Panc1 (cell line): ENCODE data around the gene FOSL2. TPM values are rescaled to one million over a fixed set of nuclear protein-coding genes. Genes with fewer than 3 reads are reported as not detected.

ENCODE experiments used
- ATAC-seq: fragments of 200-7000 bp; cut with Tn5 transposase; 2 replicates; pipeline ENCODE4 v1.9.1; 2020; ENCODE audit warnings: mild to moderate bottlenecking, moderate library complexity
- BruUV-seq: library from RNA; stranded (reverse); fragments of 400-500 nt; replicated peaks from 2 replicates; lab custom pipeline; 2021; lab: Mats Ljungman, UMichigan
- CTCF ChIA-PET: fragments of 300-600 bp; sonication (Branson Sonifier 250); formaldehyde crosslinking; loops from one replicate; lab custom pipeline; 2022; ENCODE audit warnings: antibody characterized with exemption; lab: Charles Lee
- POLR2A ChIA-PET: fragments of 300-600 bp; sonication (Branson Sonifier 250); formaldehyde crosslinking; loops from one replicate; lab custom pipeline; 2022; ENCODE audit warnings: antibody characterized with exemption; lab: Charles Lee
- DNase-seq: peaks from one replicate; pipeline ENCODE4 v3.0.0-alpha.2; 2010; ENCODE audit warnings: low read depth, low spot score
- H3K27ac ChIP-seq: 2 replicates; pipeline ENCODE4 v1.5.1; 2011; ENCODE audit warnings: mild to moderate bottlenecking, low read length, inconsistent platforms
- H3K27me3 ChIP-seq: fragments of 200-500 bp; sonication (Bioruptor generic); 2 replicates; pipeline ENCODE4 v1.6.0; 2014; ENCODE audit warnings: low read length, inconsistent platforms; ENCODE audit not compliant: control insufficient read depth, insufficient read depth
- H3K36me3 ChIP-seq: fragments of 200-500 bp; sonication (Bioruptor generic); 2 replicates; pipeline ENCODE4 v1.5.1; 2014; ENCODE audit warnings: inconsistent platforms, mild to moderate bottlenecking, low read length, moderate library complexity; ENCODE audit not compliant: control insufficient read depth, insufficient read depth
- H3K4me1 ChIP-seq: 2 replicates; pipeline ENCODE4 v1.5.1; 2011; ENCODE audit warnings: inconsistent platforms, mild to moderate bottlenecking, low read length, moderate library complexity; ENCODE audit not compliant: control insufficient read depth, insufficient read depth
- H3K4me3 ChIP-seq, 2 experiments: 2 replicates each; pipeline ENCODE4 v1.5.1; 2011 to 2012; ENCODE audit warnings: low read depth in 2 of 2, low read length in 2 of 2, mild to moderate bottlenecking in 2 of 2, inconsistent platforms in 1 of 2, moderate library complexity in 1 of 2
- H3K9me3 ChIP-seq: fragments of 200-500 bp; sonication (Bioruptor generic); 2 replicates; pipeline ENCODE4 v1.5.1; 2014; ENCODE audit warnings: low read depth, mild to moderate bottlenecking, inconsistent platforms, low read length, moderate library complexity; ENCODE audit not compliant: control insufficient read depth, insufficient read depth
- CTCF ChIP-seq: fragments of 450-650 bp; IDR thresholded peaks from 2 replicates; pipeline ENCODE4 v1.5.1; 2017; ENCODE audit warnings: mild to moderate bottlenecking
- POLR2AphosphoS5 ChIP-seq: IDR thresholded peaks from 2 replicates; pipeline ENCODE4 v1.6.1; 2012; ENCODE audit warnings: mild to moderate bottlenecking, low read depth, low read length, moderate library complexity
- SIN3A ChIP-seq: IDR thresholded peaks from 2 replicates; pipeline ENCODE4 v1.6.1; 2012; ENCODE audit warnings: low read depth, mild to moderate bottlenecking, low read length, moderate library complexity, borderline replicate concordance; ENCODE audit not compliant: insufficient read depth
- TCF7L2 ChIP-seq: IDR thresholded peaks from 2 replicates; pipeline ENCODE4 v1.6.1; 2011; ENCODE audit warnings: mild to moderate bottlenecking, low read depth, low read length, inconsistent platforms
- in situ Hi-C: cut with HindIII; loops from 2 replicates; pipeline ENCODE4 v1.10.0; 2016; ENCODE audit warnings: low sequenced_read_pairs, low pct_unique_long_range_greater_than_20kb
- intact Hi-C: fragments of 100-400 bp; cut with micrococcal nuclease; formaldehyde crosslinking; loops from one replicate; pipeline ENCODE4 v1.10.0; 2022; ENCODE audit not compliant: unreplicated experiment
- total RNA-seq: library from RNA; stranded (reverse); gene quantifications from one replicate; pipeline ENCODE4 v1.2.1, GENCODE V29; 2021; ENCODE audit not compliant: unreplicated experiment
- TF ChIP-seq, protein P1 (sequence below), 2 experiments: IDR thresholded peaks; 2 replicates each; pipeline ENCODE4 v1.6.1; 2011 to 2012; ENCODE audit warnings: low read depth in 2 of 2, control low read depth in 1 of 2, low read length in 1 of 2, mild to moderate bottlenecking in 1 of 2, moderate library complexity in 1 of 2; ENCODE audit not compliant: insufficient read depth in 1 of 2

Gene FOSL2
- total RNA-seq, 1 experiment from 2014 or later = 29.0 TPM

- H3K9me3 ChIP-seq = no peaks in the 10 kb centered on the region
- ATAC-seq (no peak), DNase-seq (no peak)
- H3K36me3 ChIP-seq = no peaks in the 10 kb centered on the region
- no TSS peak for BruUV-seq
- H3K4me1 ChIP-seq = no peaks in the 10 kb centered on the region
- H3K27me3 ChIP-seq = no peaks in the 10 kb centered on the region
- H3K27ac ChIP-seq = no peak overlapping the region
- intact Hi-C loops = no loop called here
- ChIA-PET POLR2A (interaction anchor here (0.7 kb wide), 1 partner anchor 819 kb away, joined by 5 read pairs; no protein-coding TSS in a partner anchor), CTCF (interaction anchor here (0.7 kb wide), 1 partner anchor 290 kb away, joined by 3 read pairs; no protein-coding TSS in a partner anchor)
- in situ Hi-C loops = no loop called here
- no peak overlapping the region for H3K4me3 ChIP-seq
- TF ChIP-seq SIN3A = no peak
- TF ChIP-seq TCF7L2 = no peak
- TF ChIP-seq CTCF = no peak
Observed at GRCh38 chr2:28374331-28374730, 18.3 kb upstream of the FOSL2 start.

DNA sequence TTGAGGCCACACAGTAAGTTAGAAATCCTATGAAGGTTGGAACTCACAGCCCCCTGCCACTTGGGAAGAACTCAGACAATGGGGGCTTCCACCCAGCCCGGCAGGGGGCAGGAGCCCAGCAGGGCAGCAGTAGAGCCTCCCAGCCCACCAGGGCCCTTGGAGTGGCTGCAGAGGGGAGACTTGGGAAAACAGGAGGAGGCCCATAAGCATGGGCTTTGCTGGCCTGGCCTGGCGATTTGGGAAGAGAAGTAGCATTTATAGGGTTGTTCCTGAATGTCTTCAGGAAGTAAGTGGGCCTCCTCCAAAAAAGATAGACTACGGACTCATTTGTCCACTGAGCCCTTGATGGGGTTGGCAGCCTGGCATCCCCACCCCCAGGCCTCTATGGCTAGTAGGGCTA lies 17.4 kb upstream of the FOSL2 start:
- DNase-seq (no peak), ATAC-seq (no peak)
- Histone ChIP-seq H3K4me3 (no peak overlapping the region), H3K36me3 (no peaks in the 10 kb centered on the region), H3K9me3 (no peaks in the 10 kb centered on the region), H3K4me1 (no peaks in the 10 kb centered on the region), H3K27me3 (no peaks in the 10 kb centered on the region), H3K27ac (no peak overlapping the region)
- in situ Hi-C loops (no loop called here), intact Hi-C loops (no loop called here)
- POLR2A ChIA-PET = no interaction called here
- TF ChIP-seq TCF7L2 (no peak), CTCF (no peak), POLR2AphosphoS5 (no peak), SIN3A (no peak)
- TF ChIP-seq, protein P1, sequence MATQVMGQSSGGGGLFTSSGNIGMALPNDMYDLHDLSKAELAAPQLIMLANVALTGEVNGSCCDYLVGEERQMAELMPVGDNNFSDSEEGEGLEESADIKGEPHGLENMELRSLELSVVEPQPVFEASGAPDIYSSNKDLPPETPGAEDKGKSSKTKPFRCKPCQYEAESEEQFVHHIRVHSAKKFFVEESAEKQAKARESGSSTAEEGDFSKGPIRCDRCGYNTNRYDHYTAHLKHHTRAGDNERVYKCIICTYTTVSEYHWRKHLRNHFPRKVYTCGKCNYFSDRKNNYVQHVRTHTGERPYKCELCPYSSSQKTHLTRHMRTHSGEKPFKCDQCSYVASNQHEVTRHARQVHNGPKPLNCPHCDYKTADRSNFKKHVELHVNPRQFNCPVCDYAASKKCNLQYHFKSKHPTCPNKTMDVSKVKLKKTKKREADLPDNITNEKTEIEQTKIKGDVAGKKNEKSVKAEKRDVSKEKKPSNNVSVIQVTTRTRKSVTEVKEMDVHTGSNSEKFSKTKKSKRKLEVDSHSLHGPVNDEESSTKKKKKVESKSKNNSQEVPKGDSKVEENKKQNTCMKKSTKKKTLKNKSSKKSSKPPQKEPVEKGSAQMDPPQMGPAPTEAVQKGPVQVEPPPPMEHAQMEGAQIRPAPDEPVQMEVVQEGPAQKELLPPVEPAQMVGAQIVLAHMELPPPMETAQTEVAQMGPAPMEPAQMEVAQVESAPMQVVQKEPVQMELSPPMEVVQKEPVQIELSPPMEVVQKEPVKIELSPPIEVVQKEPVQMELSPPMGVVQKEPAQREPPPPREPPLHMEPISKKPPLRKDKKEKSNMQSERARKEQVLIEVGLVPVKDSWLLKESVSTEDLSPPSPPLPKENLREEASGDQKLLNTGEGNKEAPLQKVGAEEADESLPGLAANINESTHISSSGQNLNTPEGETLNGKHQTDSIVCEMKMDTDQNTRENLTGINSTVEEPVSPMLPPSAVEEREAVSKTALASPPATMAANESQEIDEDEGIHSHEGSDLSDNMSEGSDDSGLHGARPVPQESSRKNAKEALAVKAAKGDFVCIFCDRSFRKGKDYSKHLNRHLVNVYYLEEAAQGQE (IDR thresholded peaks at IDR 0.05; ENCODE audit: insufficient read depth in 1 of 2, low read depth in 2 of 2, low read length in 1 of 2) = no peak
- BruUV-seq = no TSS peak
- CTCF ChIA-PET = no interaction called here
